GM12892 (cell line): ENCODE data around the gene SVOPL.

ENCODE experiments used
- POLR2A ChIP-seq: IDR thresholded peaks from 2 replicates; pipeline ENCODE4 v1.6.1; 2011; ENCODE audit warnings: low read depth, low read length, control low read depth
- POLR2AphosphoS5 ChIP-seq: IDR thresholded peaks from 2 replicates; pipeline ENCODE4 v1.6.1; 2011; ENCODE audit warnings: low read depth, low read length, control low read depth

GRCh38 chr7:138684340-138684739 lies 16.8 kb downstream of the SVOPL start:
- TF ChIP-seq POLR2A (no peak), POLR2AphosphoS5 (no peak)
